Measurements from ENCODE around the gene TMED6.

GRCh38 chr16:69349536-69349935 lies 2.0 kb downstream of the TMED6 start:
- TF ChIP-seq POLR2AphosphoS5 (IDR thresholded peaks at IDR 0.05; ENCODE audit: low read depth) (no peak), CTCF (conservative IDR thresholded peaks at IDR 0.05; ENCODE audit: low read depth in 2 of 2) (no peak), EZH2 (IDR thresholded peaks at IDR 0.05; ENCODE audit: low read depth, unreplicated experiment) (no peak), EZH2phosphoT487 (IDR thresholded peaks at IDR 0.05; ENCODE audit: unreplicated experiment) (no peak), CREB1 (CRISPR knock-in tag; IDR thresholded peaks at IDR 0.05; ENCODE audit: low read depth) (no peak), JUNB (IDR thresholded peaks at IDR 0.05; ENCODE audit: unreplicated experiment) (no peak), ZNF462 (CRISPR knock-in tag; IDR thresholded peaks at IDR 0.05) (no peak), NANOG (IDR thresholded peaks at IDR 0.05; ENCODE audit: borderline replicate concordance) (no peak), ZNF331 (CRISPR knock-in tag; IDR thresholded peaks at IDR 0.05; ENCODE audit: low read depth) (no peak), STAT1 (IDR thresholded peaks at IDR 0.05; ENCODE audit: unreplicated experiment) (no peak)
- TF ChIP-seq, protein P1, sequence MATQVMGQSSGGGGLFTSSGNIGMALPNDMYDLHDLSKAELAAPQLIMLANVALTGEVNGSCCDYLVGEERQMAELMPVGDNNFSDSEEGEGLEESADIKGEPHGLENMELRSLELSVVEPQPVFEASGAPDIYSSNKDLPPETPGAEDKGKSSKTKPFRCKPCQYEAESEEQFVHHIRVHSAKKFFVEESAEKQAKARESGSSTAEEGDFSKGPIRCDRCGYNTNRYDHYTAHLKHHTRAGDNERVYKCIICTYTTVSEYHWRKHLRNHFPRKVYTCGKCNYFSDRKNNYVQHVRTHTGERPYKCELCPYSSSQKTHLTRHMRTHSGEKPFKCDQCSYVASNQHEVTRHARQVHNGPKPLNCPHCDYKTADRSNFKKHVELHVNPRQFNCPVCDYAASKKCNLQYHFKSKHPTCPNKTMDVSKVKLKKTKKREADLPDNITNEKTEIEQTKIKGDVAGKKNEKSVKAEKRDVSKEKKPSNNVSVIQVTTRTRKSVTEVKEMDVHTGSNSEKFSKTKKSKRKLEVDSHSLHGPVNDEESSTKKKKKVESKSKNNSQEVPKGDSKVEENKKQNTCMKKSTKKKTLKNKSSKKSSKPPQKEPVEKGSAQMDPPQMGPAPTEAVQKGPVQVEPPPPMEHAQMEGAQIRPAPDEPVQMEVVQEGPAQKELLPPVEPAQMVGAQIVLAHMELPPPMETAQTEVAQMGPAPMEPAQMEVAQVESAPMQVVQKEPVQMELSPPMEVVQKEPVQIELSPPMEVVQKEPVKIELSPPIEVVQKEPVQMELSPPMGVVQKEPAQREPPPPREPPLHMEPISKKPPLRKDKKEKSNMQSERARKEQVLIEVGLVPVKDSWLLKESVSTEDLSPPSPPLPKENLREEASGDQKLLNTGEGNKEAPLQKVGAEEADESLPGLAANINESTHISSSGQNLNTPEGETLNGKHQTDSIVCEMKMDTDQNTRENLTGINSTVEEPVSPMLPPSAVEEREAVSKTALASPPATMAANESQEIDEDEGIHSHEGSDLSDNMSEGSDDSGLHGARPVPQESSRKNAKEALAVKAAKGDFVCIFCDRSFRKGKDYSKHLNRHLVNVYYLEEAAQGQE (IDR thresholded peaks at IDR 0.05; ENCODE audit: unreplicated experiment): no peak
- TF ChIP-seq, protein P2, sequence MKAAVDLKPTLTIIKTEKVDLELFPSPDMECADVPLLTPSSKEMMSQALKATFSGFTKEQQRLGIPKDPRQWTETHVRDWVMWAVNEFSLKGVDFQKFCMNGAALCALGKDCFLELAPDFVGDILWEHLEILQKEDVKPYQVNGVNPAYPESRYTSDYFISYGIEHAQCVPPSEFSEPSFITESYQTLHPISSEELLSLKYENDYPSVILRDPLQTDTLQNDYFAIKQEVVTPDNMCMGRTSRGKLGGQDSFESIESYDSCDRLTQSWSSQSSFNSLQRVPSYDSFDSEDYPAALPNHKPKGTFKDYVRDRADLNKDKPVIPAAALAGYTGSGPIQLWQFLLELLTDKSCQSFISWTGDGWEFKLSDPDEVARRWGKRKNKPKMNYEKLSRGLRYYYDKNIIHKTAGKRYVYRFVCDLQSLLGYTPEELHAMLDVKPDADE (IDR thresholded peaks at IDR 0.05): no peak

All from GM23338 (cell line).